Bronchial epithelial cell (primary cell): ENCODE data around the gene CCDC148. TPM values are rescaled to one million over a fixed set of nuclear protein-coding genes. Genes with fewer than 3 reads are reported as not detected.

Experiments
- DNase-seq: peaks from one replicate; pipeline ENCODE4 v3.0.0-alpha.2; 2010; ENCODE audit warnings: low read depth
- FAIRE-seq: peaks from 2 replicates; lab custom pipeline; 2011; peaks lifted over from hg19 to GRCh38; lab: Jason Lieb, UNC
- H3K27me3 ChIP-seq: 2 replicates; pipeline ENCODE4 v1.5.1; 2011; ENCODE audit warnings: low read length; ENCODE audit not compliant: control insufficient read depth, insufficient read depth
- H3K36me3 ChIP-seq: 2 replicates; pipeline ENCODE4 v1.5.1; 2011; ENCODE audit warnings: low read length; ENCODE audit not compliant: control insufficient read depth, insufficient read depth
- H3K4me3 ChIP-seq: 2 replicates; pipeline ENCODE4 v1.5.1; 2011; ENCODE audit warnings: mild to moderate bottlenecking, low read depth, low read length, control low read depth
- CTCF ChIP-seq: IDR thresholded peaks from 2 replicates; pipeline ENCODE4 v1.5.1; 2011; ENCODE audit warnings: mild to moderate bottlenecking, moderate library complexity, low read length, control low read depth, inconsistent platforms; ENCODE audit not compliant: insufficient read depth, severe bottlenecking
- total RNA-seq: library from RNA; depleted of rRNA; stranded (reverse); fragments of >200 nt; gene quantifications from 2 replicates; pipeline ENCODE4 v1.2.1, GENCODE V29; 2014

CCDC148 gene
- total RNA-seq, 1 donor from 2014 or later, result 0.26 TPM

GRCh38 chr2:158487419-158487818 is 30.9 kb upstream of the CCDC148 start:
- Histone ChIP-seq H3K4me3 (no peak overlapping the region), H3K36me3 (no peaks in the 10 kb centered on the region), H3K27me3 (no peaks in the 10 kb centered on the region)
- TF ChIP-seq CTCF, result no peak
- no peak for DNase-seq
- no peak for FAIRE-seq

- FAIRE-seq, result no peak
- H3K4me3 ChIP-seq, result no peak overlapping the region
- peak; percentile 53 for DNase-seq
- H3K36me3 ChIP-seq, result no peaks in the 10 kb centered on the region
- no peaks in the 10 kb centered on the region for H3K27me3 ChIP-seq
- no peak for TF ChIP-seq CTCF
These were observed 30.4 kb upstream of the CCDC148 start for GRCh38 chr2:158486970-158487325.

GRCh38 chr2:158486150-158486969 is 29.8 kb upstream of the CCDC148 start:
- TF ChIP-seq CTCF, result no peak
- no peak for DNase-seq
- no peak overlapping the region for H3K4me3 ChIP-seq
- H3K27me3 ChIP-seq, result no peaks in the 10 kb centered on the region
- FAIRE-seq, result peak; percentile 62
- H3K36me3 ChIP-seq, result no peaks in the 10 kb centered on the region

GRCh38 chr2:158484892-158485556 is 28.5 kb upstream of the CCDC148 start:
- FAIRE-seq, result no peak
- TF ChIP-seq CTCF, result no peak
- Histone ChIP-seq H3K36me3 (no peaks in the 10 kb centered on the region), H3K4me3 (no peak overlapping the region), H3K27me3 (no peaks in the 10 kb centered on the region)
- no peak for DNase-seq

GRCh38 chr2:158482594-158482993 is 26.0 kb upstream of the CCDC148 start:
- no peaks in the 10 kb centered on the region for H3K27me3 ChIP-seq
- H3K36me3 ChIP-seq, result no peaks in the 10 kb centered on the region
- H3K4me3 ChIP-seq, result no peak overlapping the region
- FAIRE-seq (no peak), DNase-seq (peak; percentile 65)
- TF ChIP-seq CTCF, result no peak
